ENCODE results near the gene HTR6. TPM values are rescaled to one million over a fixed set of nuclear protein-coding genes. Genes with fewer than 3 reads are reported as not detected.

HTR6 gene
- total RNA-seq, 4 donors from 2014 or later: not detected

GRCh38 chr1:19656780-19657466, 7.8 kb upstream of the HTR6 start:
- in situ Hi-C loops (cut with MboI; ENCODE audit: low sequenced_read_pairs in 4 of 4) (loop anchor here in 2 of 4 donors (10.0 kb wide), 3 partner anchors 172 to 312 kb away; partner anchors contain the start of gene CAPZB (in 1 of the 2)), intact Hi-C loops (cut with DNase I; ENCODE audit: low total_unique reads) (loop anchor here (10.0 kb wide), 1 partner anchor 342 kb away; the partner anchor contains the start of genes AKR7A2 and SLC66A1)
- ATAC-seq (no peak), DNase-seq (no peak)
- no peaks in the 10 kb centered on the region for H3K9me3 ChIP-seq
- H3K27me3 ChIP-seq: no peaks in the 10 kb centered on the region
- peaks cover 0 to 12% of the 10 kb centered on the region in 2 donors for H3K4me1 ChIP-seq
- no peak overlapping the region for H3K4me3 ChIP-seq
- H3K27ac ChIP-seq: no peak overlapping the region
- H3K36me3 ChIP-seq: no peaks in the 10 kb centered on the region
- TF ChIP-seq CTCF (IDR thresholded peaks at IDR 0.05 in 4 of 5, conservative IDR thresholded peaks at IDR 0.05 in 1 of 5): no peak
- no peak for TF ChIP-seq POLR2A (IDR thresholded peaks at IDR 0.05)

- DNase-seq: no peak
- Histone ChIP-seq H3K4me1 (peaks cover 0 to 10% of the 10 kb centered on the region in 2 donors), H3K4me3 (no peak overlapping the region), H3K36me3 (no peaks in the 10 kb centered on the region), H3K9me3 (no peaks in the 10 kb centered on the region), H3K27ac (no peak overlapping the region), H3K27me3 (no peaks in the 10 kb centered on the region)
- intact Hi-C loops (cut with DNase I; ENCODE audit: low total_unique reads) (loop anchor here (10.0 kb wide), 1 partner anchor 343 kb away; the partner anchor contains the start of genes AKR7A2 and SLC66A1), in situ Hi-C loops (cut with MboI; ENCODE audit: low sequenced_read_pairs in 4 of 4) (loop anchor here in 2 of 4 donors (10.0 kb wide), 3 partner anchors 173 to 313 kb away; partner anchors contain the start of gene CAPZB (in 1 of the 2))
- no peak for ATAC-seq
- TF ChIP-seq POLR2A (IDR thresholded peaks at IDR 0.05) (no peak), CTCF (IDR thresholded peaks at IDR 0.05 in 4 of 5, conservative IDR thresholded peaks at IDR 0.05 in 1 of 5) (no peak)
Observed at GRCh38 chr1:19657511-19657910, 7.2 kb upstream of the HTR6 start.

GRCh38 chr1:19658186-19658585, 6.5 kb upstream of the HTR6 start:
- peaks cover 0 to 10% of the 10 kb centered on the region in 2 donors for H3K4me1 ChIP-seq
- intact Hi-C loops (cut with DNase I; ENCODE audit: low total_unique reads) (loop anchor here (10.0 kb wide), 1 partner anchor 343 kb away; the partner anchor contains the start of genes AKR7A2 and SLC66A1), in situ Hi-C loops (cut with MboI; ENCODE audit: low sequenced_read_pairs in 4 of 4) (loop anchor here in 2 of 4 donors (10.0 kb wide), 3 partner anchors 173 to 313 kb away; partner anchors contain the start of gene CAPZB (in 1 of the 2))
- H3K27ac ChIP-seq: no peak overlapping the region
- H3K36me3 ChIP-seq: no peaks in the 10 kb centered on the region
- DNase-seq (no peak), ATAC-seq (no peak)
- H3K9me3 ChIP-seq: no peaks in the 10 kb centered on the region
- H3K4me3 ChIP-seq: no peak overlapping the region
- TF ChIP-seq POLR2A (IDR thresholded peaks at IDR 0.05): no peak
- TF ChIP-seq CTCF (IDR thresholded peaks at IDR 0.05 in 4 of 5, conservative IDR thresholded peaks at IDR 0.05 in 1 of 5): no peak
- peaks cover 0 to 2% (median 0%) of the 10 kb centered on the region in 3 donors for H3K27me3 ChIP-seq

- Histone ChIP-seq H3K4me1 (peaks cover 0 to 3% of the 10 kb centered on the region in 2 donors), H3K9me3 (no peaks in the 10 kb centered on the region), H3K27ac (no peak overlapping the region), H3K27me3 (peaks cover 24 to 31% (median 29%) of the 10 kb centered on the region in 3 donors), H3K36me3 (no peaks in the 10 kb centered on the region), H3K4me3 (no peak overlapping the region)
- DNase-seq (no peak), ATAC-seq (no peak)
- in situ Hi-C loops (cut with MboI; ENCODE audit: low sequenced_read_pairs in 4 of 4): no loop called here
- intact Hi-C loops (cut with DNase I; ENCODE audit: low total_unique reads): loop anchor here (1.0 kb wide), 1 partner anchor 43 kb away; no protein-coding TSS in a partner anchor
- no peak for TF ChIP-seq POLR2A (IDR thresholded peaks at IDR 0.05)
- TF ChIP-seq CTCF (IDR thresholded peaks at IDR 0.05 in 4 of 5, conservative IDR thresholded peaks at IDR 0.05 in 1 of 5): peak; percentile 39 to 76 (median 43)
Observed at GRCh38 chr1:19661721-19662228, 2.9 kb upstream of the HTR6 start.

Measured in gastrocnemius medialis (tissue), 4 donors.